Measurements from ENCODE around the gene PLPP7. TPM values are rescaled to one million over a fixed set of nuclear protein-coding genes. Genes with fewer than 3 reads are reported as not detected.

The PLPP7 gene
- total RNA-seq, 1 experiment from 2014 or later = not detected

GRCh38 chr9:131282175-131282574 is 7.3 kb upstream of the PLPP7 start:
- no peak overlapping the region for H3K9ac ChIP-seq (ENCODE audit: low read length)

GRCh38 chr9:131282688-131283422 is 6.7 kb upstream of the PLPP7 start:
- H3K4me2 ChIP-seq (ENCODE audit: low read depth, low read length, poor library complexity, severe bottlenecking) = no peak overlapping the region
- H3K27ac ChIP-seq (ENCODE audit: low read length) = no peak overlapping the region
- H4K20me1 ChIP-seq (ENCODE audit: insufficient read depth, low read depth, low read length) = no peaks in the 10 kb centered on the region
- no peaks in the 10 kb centered on the region for H3K27me3 ChIP-seq (ENCODE audit: low read length)
- no peak overlapping the region for H2AFZ ChIP-seq (ENCODE audit: low read length)
- DNase-seq = no peak
- H3K9me2 ChIP-seq (replicated peaks; ENCODE audit: insufficient read depth, low read length) = no peaks in the 10 kb centered on the region
- no peak overlapping the region for H3K9ac ChIP-seq (ENCODE audit: low read length)
- no peaks in the 10 kb centered on the region for H3K36me3 ChIP-seq (ENCODE audit: insufficient read depth, low read length)
- peaks cover 10% of the 10 kb centered on the region for H3K4me1 ChIP-seq (ENCODE audit: low read length)
- no peak overlapping the region for H3K4me3 ChIP-seq (ENCODE audit: low read length)
- no peaks in the 10 kb centered on the region for H3K9me3 ChIP-seq (ENCODE audit: low read length)
- H3K79me2 ChIP-seq (ENCODE audit: low read length) = no peaks in the 10 kb centered on the region

More at GRCh38 chr9:131282175-131282574, 7.3 kb upstream of the PLPP7 start:
- H3K27me3 ChIP-seq (ENCODE audit: low read length) = no peaks in the 10 kb centered on the region
- H2AFZ ChIP-seq (ENCODE audit: low read length) = no peak overlapping the region
- no peaks in the 10 kb centered on the region for H3K79me2 ChIP-seq (ENCODE audit: low read length)
- H4K20me1 ChIP-seq (ENCODE audit: insufficient read depth, low read depth, low read length) = no peaks in the 10 kb centered on the region
- H3K27ac ChIP-seq (ENCODE audit: low read length) = no peak overlapping the region
- H3K4me3 ChIP-seq (ENCODE audit: low read length) = no peak overlapping the region
- H3K4me2 ChIP-seq (ENCODE audit: low read depth, low read length, poor library complexity, severe bottlenecking) = no peak overlapping the region
- no peaks in the 10 kb centered on the region for H3K36me3 ChIP-seq (ENCODE audit: insufficient read depth, low read length)
- DNase-seq = no peak
- H3K9me2 ChIP-seq (replicated peaks; ENCODE audit: insufficient read depth, low read length) = no peaks in the 10 kb centered on the region
- no peaks in the 10 kb centered on the region for H3K9me3 ChIP-seq (ENCODE audit: low read length)
- H3K4me1 ChIP-seq (ENCODE audit: low read length) = peaks cover 10% of the 10 kb centered on the region

DNA sequence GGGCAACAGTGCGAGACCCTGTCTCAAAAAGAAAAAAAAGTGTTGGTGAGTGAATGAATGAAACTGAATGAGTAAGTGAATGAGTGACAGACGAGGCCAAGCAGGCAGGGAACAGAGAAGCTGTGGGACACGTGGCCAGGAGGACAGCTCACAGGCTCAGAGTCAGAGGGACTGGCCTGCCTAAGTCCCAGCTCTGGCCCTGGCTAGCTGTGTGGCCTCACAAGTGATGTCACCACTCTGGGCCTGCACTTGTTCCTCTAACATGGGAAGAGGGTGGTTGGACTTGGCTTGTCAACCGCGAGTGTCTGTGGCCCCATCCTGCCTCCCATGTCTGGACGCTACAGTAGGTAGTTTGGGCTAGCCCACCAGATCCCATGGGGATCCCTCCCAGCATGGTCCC is 4.7 kb upstream of the PLPP7 start:
- Histone ChIP-seq H3K36me3 (ENCODE audit: insufficient read depth, low read length) (no peaks in the 10 kb centered on the region), H4K20me1 (ENCODE audit: insufficient read depth, low read depth, low read length) (no peaks in the 10 kb centered on the region), H3K9me2 (replicated peaks; ENCODE audit: insufficient read depth, low read length) (no peaks in the 10 kb centered on the region), H3K4me3 (ENCODE audit: low read length) (no peak overlapping the region), H3K4me2 (ENCODE audit: low read depth, low read length, poor library complexity, severe bottlenecking) (no peak overlapping the region), H3K27me3 (ENCODE audit: low read length) (no peaks in the 10 kb centered on the region), H3K9me3 (ENCODE audit: low read length) (no peaks in the 10 kb centered on the region), H2AFZ (ENCODE audit: low read length) (no peak overlapping the region), H3K9ac (ENCODE audit: low read length) (no peak overlapping the region), H3K4me1 (ENCODE audit: low read length) (peaks cover 4% of the 10 kb centered on the region; the same call in 1 of the 2 replicates), H3K79me2 (ENCODE audit: low read length) (no peaks in the 10 kb centered on the region), H3K27ac (ENCODE audit: low read length) (no peak overlapping the region)
- DNase-seq = no peak

DNA sequence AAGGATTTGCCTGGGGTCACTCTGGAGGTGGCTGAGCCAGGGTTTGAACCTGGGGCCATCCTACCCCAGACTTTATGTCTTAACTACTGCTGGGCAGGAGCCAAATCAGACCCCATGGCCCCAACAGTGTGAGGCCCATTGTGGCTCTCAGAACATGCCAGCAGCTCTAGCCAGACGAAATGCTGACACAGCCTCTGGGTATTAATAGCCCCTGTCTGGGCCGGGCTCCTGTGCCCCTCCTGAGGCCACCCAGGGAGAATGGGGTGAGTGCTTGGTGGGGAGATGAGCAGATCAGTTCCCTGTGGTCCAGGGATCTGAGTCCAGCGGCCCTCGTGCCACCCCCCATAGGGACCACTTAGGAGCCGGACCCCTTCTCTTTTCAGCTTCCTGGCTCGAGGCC is 2.2 kb upstream of the PLPP7 start:
- Histone ChIP-seq H3K36me3 (ENCODE audit: insufficient read depth, low read length) (no peaks in the 10 kb centered on the region), H3K4me1 (ENCODE audit: low read length) (peaks cover 4% of the 10 kb centered on the region; the same call in 1 of the 2 replicates), H4K20me1 (ENCODE audit: insufficient read depth, low read depth, low read length) (no peaks in the 10 kb centered on the region), H3K27ac (ENCODE audit: low read length) (no peak overlapping the region), H3K27me3 (ENCODE audit: low read length) (no peaks in the 10 kb centered on the region), H3K4me2 (ENCODE audit: low read depth, low read length, poor library complexity, severe bottlenecking) (no peak overlapping the region), H2AFZ (ENCODE audit: low read length) (no peak overlapping the region), H3K4me3 (ENCODE audit: low read length) (no peak overlapping the region), H3K9me2 (replicated peaks; ENCODE audit: insufficient read depth, low read length) (no peaks in the 10 kb centered on the region), H3K9me3 (ENCODE audit: low read length) (no peaks in the 10 kb centered on the region), H3K79me2 (ENCODE audit: low read length) (no peaks in the 10 kb centered on the region), H3K9ac (ENCODE audit: low read length) (no peak overlapping the region)
- no peak for DNase-seq

DNA sequence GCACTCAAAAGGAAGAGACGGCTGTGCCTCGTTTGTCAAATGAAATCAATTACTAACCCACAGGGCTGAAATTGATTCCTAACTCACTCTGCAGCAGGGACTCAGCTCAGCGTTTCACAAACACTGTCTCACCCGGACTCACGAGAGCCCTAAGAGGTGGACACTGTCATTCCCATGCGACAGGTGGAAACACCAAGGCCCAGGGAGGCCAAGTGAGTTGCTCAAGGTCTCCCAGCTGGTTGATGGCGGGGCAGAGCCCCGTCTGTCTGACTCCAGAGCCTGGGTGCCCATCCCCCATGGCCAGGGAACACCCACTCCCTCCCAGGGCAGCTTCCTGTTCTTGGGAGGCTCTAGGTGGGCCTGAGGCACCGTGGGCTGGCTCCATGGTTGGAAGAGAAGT is 1.3 kb upstream of the PLPP7 start:
- Histone ChIP-seq H3K79me2 (ENCODE audit: low read length) (no peaks in the 10 kb centered on the region), H3K4me1 (ENCODE audit: low read length) (peaks cover 4% of the 10 kb centered on the region; the same call in 1 of the 2 replicates), H3K4me2 (ENCODE audit: low read depth, low read length, poor library complexity, severe bottlenecking) (no peak overlapping the region), H3K27me3 (ENCODE audit: low read length) (no peaks in the 10 kb centered on the region), H3K4me3 (ENCODE audit: low read length) (no peak overlapping the region), H3K36me3 (ENCODE audit: insufficient read depth, low read length) (no peaks in the 10 kb centered on the region), H2AFZ (ENCODE audit: low read length) (no peak overlapping the region), H3K27ac (ENCODE audit: low read length) (no peak overlapping the region), H4K20me1 (ENCODE audit: insufficient read depth, low read depth, low read length) (no peaks in the 10 kb centered on the region), H3K9me3 (ENCODE audit: low read length) (no peaks in the 10 kb centered on the region), H3K9me2 (replicated peaks; ENCODE audit: insufficient read depth, low read length) (no peaks in the 10 kb centered on the region), H3K9ac (ENCODE audit: low read length) (no peak overlapping the region)
- no peak for DNase-seq

- H3K4me1 ChIP-seq (ENCODE audit: low read length) = peaks cover 4% of the 10 kb centered on the region; the same call in 1 of the 2 replicates
- H3K4me3 ChIP-seq (ENCODE audit: low read length) = no peak overlapping the region
- H3K9me3 ChIP-seq (ENCODE audit: low read length) = no peaks in the 10 kb centered on the region
- H3K4me2 ChIP-seq (ENCODE audit: low read depth, low read length, poor library complexity, severe bottlenecking) = no peak overlapping the region
- H2AFZ ChIP-seq (ENCODE audit: low read length) = no peak overlapping the region
- no peaks in the 10 kb centered on the region for H3K9me2 ChIP-seq (replicated peaks; ENCODE audit: insufficient read depth, low read length)
- no peak overlapping the region for H3K27ac ChIP-seq (ENCODE audit: low read length)
- H3K9ac ChIP-seq (ENCODE audit: low read length) = no peak overlapping the region
- H3K79me2 ChIP-seq (ENCODE audit: low read length) = no peaks in the 10 kb centered on the region
- H4K20me1 ChIP-seq (ENCODE audit: insufficient read depth, low read depth, low read length) = no peaks in the 10 kb centered on the region
- no peaks in the 10 kb centered on the region for H3K36me3 ChIP-seq (ENCODE audit: insufficient read depth, low read length)
- H3K27me3 ChIP-seq (ENCODE audit: low read length) = no peaks in the 10 kb centered on the region
- DNase-seq = no peak
Observed at GRCh38 chr9:131290036-131290766, 678 bp downstream of the PLPP7 start.

DNA sequence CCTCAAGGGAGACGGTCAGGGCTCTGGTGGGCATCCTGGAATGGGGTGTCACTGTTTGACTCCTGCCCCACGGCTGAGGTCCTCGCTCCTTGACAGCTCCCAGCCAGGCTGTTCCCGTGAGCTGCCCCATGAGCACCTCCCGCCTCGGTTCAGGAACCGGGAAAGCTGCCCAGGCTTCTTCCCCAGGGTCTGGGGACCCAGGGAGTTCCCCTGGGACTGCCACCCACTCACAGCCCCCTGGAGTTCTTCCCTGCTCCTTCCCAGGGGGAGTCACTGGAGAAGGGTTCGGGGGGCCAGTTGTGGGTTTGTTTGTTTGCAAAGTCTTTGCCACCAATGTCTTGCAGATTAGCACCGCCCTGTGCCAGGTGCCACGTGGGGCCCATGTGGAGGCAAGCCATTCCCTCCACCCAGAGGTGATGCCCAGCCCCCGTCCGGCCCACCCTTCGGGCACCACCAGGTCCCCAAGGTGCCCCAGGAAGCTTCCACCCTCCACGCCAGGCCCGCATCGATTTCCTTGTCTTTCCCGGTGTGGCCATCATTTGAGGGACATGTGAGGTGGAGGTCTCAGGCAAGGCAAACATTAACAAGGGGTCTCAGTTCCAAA is 1.3 kb downstream of the PLPP7 start:
- Histone ChIP-seq H3K36me3 (ENCODE audit: insufficient read depth, low read length) (no peaks in the 10 kb centered on the region), H3K4me1 (ENCODE audit: low read length) (peaks cover 4% of the 10 kb centered on the region; the same call in 1 of the 2 replicates), H3K9me3 (ENCODE audit: low read length) (no peaks in the 10 kb centered on the region), H3K4me2 (ENCODE audit: low read depth, low read length, poor library complexity, severe bottlenecking) (no peak overlapping the region), H3K4me3 (ENCODE audit: low read length) (no peak overlapping the region), H2AFZ (ENCODE audit: low read length) (no peak overlapping the region), H3K9me2 (replicated peaks; ENCODE audit: insufficient read depth, low read length) (no peaks in the 10 kb centered on the region), H3K79me2 (ENCODE audit: low read length) (no peaks in the 10 kb centered on the region), H4K20me1 (ENCODE audit: insufficient read depth, low read depth, low read length) (no peaks in the 10 kb centered on the region), H3K9ac (ENCODE audit: low read length) (no peak overlapping the region), H3K27ac (ENCODE audit: low read length) (no peak overlapping the region), H3K27me3 (ENCODE audit: low read length) (no peaks in the 10 kb centered on the region)
- DNase-seq = no peak

GRCh38 chr9:131291795-131292315 is 2.3 kb downstream of the PLPP7 start:
- Histone ChIP-seq H3K27me3 (ENCODE audit: low read length) (no peaks in the 10 kb centered on the region), H3K27ac (ENCODE audit: low read length) (no peak overlapping the region), H4K20me1 (ENCODE audit: insufficient read depth, low read depth, low read length) (no peaks in the 10 kb centered on the region), H3K9ac (ENCODE audit: low read length) (no peak overlapping the region), H2AFZ (ENCODE audit: low read length) (no peak overlapping the region), H3K9me3 (ENCODE audit: low read length) (no peaks in the 10 kb centered on the region), H3K9me2 (replicated peaks; ENCODE audit: insufficient read depth, low read length) (no peaks in the 10 kb centered on the region), H3K36me3 (ENCODE audit: insufficient read depth, low read length) (no peaks in the 10 kb centered on the region), H3K4me2 (ENCODE audit: low read depth, low read length, poor library complexity, severe bottlenecking) (no peak overlapping the region), H3K4me1 (ENCODE audit: low read length) (peaks cover 4% of the 10 kb centered on the region; the same call in 1 of the 2 replicates), H3K79me2 (ENCODE audit: low read length) (no peaks in the 10 kb centered on the region), H3K4me3 (ENCODE audit: low read length) (no peak overlapping the region)
- DNase-seq = no peak
